ENCODE results near the gene EEPD1. TPM values are rescaled to one million over a fixed set of nuclear protein-coding genes. Genes with fewer than 3 reads are reported as not detected.
"Not testable (repeated sequence)": the region's sequence is repeated elsewhere in the genome, so short reads cannot be mapped to it uniquely, and the experiment has no call there.

Gene EEPD1
- total RNA-seq, 4 donors from 2014 or later, result 19.0 to 34.2 (median 20.8) TPM

GRCh38 chr7:36232555-36232954, 79.5 kb downstream of the EEPD1 start:
- intact Hi-C loops (cut with DNase I; ENCODE audit: low total_unique reads), result no loop called here
- WGBS, 2 donors, result 83 to 94% methylated on average over 1 of the region's 1 CpG
- peak in 1 of 2 donors; percentile 0 for DNase-seq (ENCODE audit: low spot score in 2 of 2)
- no peak overlapping the region for H3K4me3 ChIP-seq (ENCODE audit: low read depth, poor library complexity, severe bottlenecking)
- TF ChIP-seq POLR2A (IDR thresholded peaks at IDR 0.05), result no peak
- no peak for TF ChIP-seq CTCF (IDR thresholded peaks at IDR 0.05)

- no peak for TF ChIP-seq CTCF (IDR thresholded peaks at IDR 0.05)
- no peak for TF ChIP-seq POLR2A (IDR thresholded peaks at IDR 0.05)
- intact Hi-C loops (cut with DNase I; ENCODE audit: low total_unique reads), result no loop called here
- no peak overlapping the region for H3K4me3 ChIP-seq (ENCODE audit: low read depth, poor library complexity, severe bottlenecking)
- no peak for DNase-seq (ENCODE audit: low spot score in 2 of 2)
- 79 to 93% methylated on average over 3 of the region's 3 CpGs for whole genome bisulfite sequencing, 2 donors
Measured at GRCh38 chr7:36232971-36233550, 80.0 kb downstream of the EEPD1 start.

- TF ChIP-seq POLR2A (IDR thresholded peaks at IDR 0.05), result no peak
- TF ChIP-seq CTCF (IDR thresholded peaks at IDR 0.05), result no peak
- intact Hi-C loops (cut with DNase I; ENCODE audit: low total_unique reads), result no loop called here
- whole genome bisulfite sequencing, 2 donors, result 95 to 97% methylated on average over 38 to 39 of the region's 39 CpGs
- no peak for DNase-seq (ENCODE audit: low spot score in 2 of 2)
- no peak overlapping the region for H3K4me3 ChIP-seq (ENCODE audit: low read depth, poor library complexity, severe bottlenecking)
Measured at GRCh38 chr7:36236073-36236472, 83.0 kb downstream of the EEPD1 start.

- no peak for DNase-seq (ENCODE audit: low spot score in 2 of 2)
- intact Hi-C loops (cut with DNase I; ENCODE audit: low total_unique reads), result no loop called here
- no peak overlapping the region for H3K4me3 ChIP-seq (ENCODE audit: low read depth, poor library complexity, severe bottlenecking)
- WGBS, 2 donors, result 91 to 94% methylated on average over 2 of the region's 2 CpGs
- TF ChIP-seq POLR2A (IDR thresholded peaks at IDR 0.05) (no peak), CTCF (IDR thresholded peaks at IDR 0.05) (no peak)
Measured at GRCh38 chr7:36238138-36238537, 85.1 kb downstream of the EEPD1 start.

GRCh38 chr7:36243356-36243755, 90.3 kb downstream of the EEPD1 start:
- DNase-seq (ENCODE audit: low spot score in 2 of 2); H3K4me3 ChIP-seq (ENCODE audit: low read depth, poor library complexity, severe bottlenecking); intact Hi-C loops (cut with DNase I; ENCODE audit: low total_unique reads): not testable (repeated sequence)
- WGBS, 2 donors, result 89 to 91% methylated on average over 3 of the region's 3 CpGs

- H3K4me3 ChIP-seq (ENCODE audit: low read depth, poor library complexity, severe bottlenecking); intact Hi-C loops (cut with DNase I; ENCODE audit: low total_unique reads); DNase-seq (ENCODE audit: low spot score in 2 of 2): not testable (repeated sequence)
- 84 to 92% methylated on average over 1 of the region's 1 CpG for WGBS, 2 donors
Measured at GRCh38 chr7:36244001-36244400, 90.9 kb downstream of the EEPD1 start.

- no peak overlapping the region for H3K4me3 ChIP-seq (ENCODE audit: low read depth, poor library complexity, severe bottlenecking)
- 49 to 56% methylated on average over 5 of the region's 5 CpGs for WGBS, 2 donors
- TF ChIP-seq POLR2A (IDR thresholded peaks at IDR 0.05) (no peak), CTCF (IDR thresholded peaks at IDR 0.05) (no peak)
- no peak for DNase-seq (ENCODE audit: low spot score in 2 of 2)
- intact Hi-C loops (cut with DNase I; ENCODE audit: low total_unique reads), result no loop called here
Measured at GRCh38 chr7:36244429-36244828, 91.4 kb downstream of the EEPD1 start.
